Sigmoid colon (tissue), 7 donors: Measurements from ENCODE around the gene PLGRKT. TPM values are rescaled to one million over a fixed set of nuclear protein-coding genes. Genes with fewer than 3 reads are reported as not detected.
"Not testable (repeated sequence)": the region's sequence is repeated elsewhere in the genome, so short reads cannot be mapped to it uniquely, and the experiment has no call there.

Experiments used
- DNase-seq: peaks from one replicate; pipeline ENCODE4 v3.0.0-alpha.2; 2019
- H3K27ac ChIP-seq, 4 donors: fragments of 200-600 bp; sonication (generic); one replicate each; pipeline ENCODE4 v1.5.1; 2016 to 2019; ENCODE audit warnings: mild to moderate bottlenecking in 1 of 4
- H3K27me3 ChIP-seq, 3 donors: fragments of 200-600 bp; sonication (generic); one replicate each; pipeline ENCODE4 v1.5.1; 2019; ENCODE audit warnings: mild to moderate bottlenecking in 1 of 3
- H3K36me3 ChIP-seq, 4 donors: fragments of 200-600 bp; sonication (generic); one replicate each; pipeline ENCODE4 v1.5.1; 2016 to 2019
- H3K4me1 ChIP-seq, 4 donors: fragments of 200-600 bp; sonication (generic); one replicate each; pipeline ENCODE4 v1.5.1; 2017 to 2019
- H3K4me3 ChIP-seq, 4 donors: fragments of 200-600 bp; sonication (generic); one replicate each; pipeline ENCODE4 v1.5.1; 2017 to 2019; ENCODE audit warnings: mild to moderate bottlenecking in 2 of 4, moderate library complexity in 1 of 4
- H3K9me3 ChIP-seq, 4 donors: fragments of 200-600 bp in 3 of 4; sonication (generic) in 3 of 4; one replicate each; pipeline versions ENCODE4 v1.5.1 to v1.6.1; 2013 to 2019
- CTCF ChIP-seq, 4 experiments: fragments of 450-650 bp in 3 of 4; fragments of 200-600 bp in 1 of 4; IDR thresholded peaks; one replicate each; pipeline ENCODE4 v1.5.1; 2016 to 2019; ENCODE audit warnings: antibody characterized with exemption in 4 of 4, mild to moderate bottlenecking in 3 of 4, moderate library complexity in 2 of 4
- EP300 ChIP-seq, 4 donors: sonication (generic); formaldehyde crosslinking; IDR thresholded peaks; one replicate each; pipeline ENCODE4 v1.6.1; 2017; ENCODE audit warnings: antibody characterized with exemption in 4 of 4
- POLR2A ChIP-seq, 2 donors: fragments of 450-650 bp; IDR thresholded peaks; one replicate each; pipeline ENCODE4 v1.6.1; 2016; ENCODE audit warnings: antibody characterized with exemption in 2 of 2, mild to moderate bottlenecking in 2 of 2, moderate library complexity in 2 of 2
- POLR2AphosphoS5 ChIP-seq, 4 donors: sonication (generic); formaldehyde crosslinking; IDR thresholded peaks; one replicate each; pipeline ENCODE4 v1.6.1; 2017; ENCODE audit warnings: antibody characterized with exemption in 4 of 4
- WGBS, 2 donors: extraction: QIAGEN DNeasy Blood & Tissue Kit; methylation state at CpG; one replicate each; pipeline ENCODE4 v1.1.7; 2013; 5-methylcytosine and 5-hydroxymethylcytosine counted together
- intact Hi-C: fragments of 100-400 bp; cut with DNase I; formaldehyde crosslinking; loops from one replicate; pipeline ENCODE4 v1.15.1; 2023
- polyA plus RNA-seq, 3 donors: library from polyadenylated mRNA; stranded (reverse); fragments of 200-250 nt; gene quantifications; one replicate each; pipeline ENCODE4 v1.2.3, GENCODE V29; 2013
- total RNA-seq, 4 donors: library from RNA; depleted of rRNA; stranded (reverse); fragments of >200 nt; gene quantifications; one replicate each; pipeline ENCODE4 v1.1.0, GENCODE V29; 2016
- donor health status: healthy with polysubstance abuse.
- donor health status: Bipolar disorder and iron deficiency.
- donor health status: healthy.

Gene PLGRKT
- total and polyA plus RNA-seq, 7 donors: 14.1 to 94.6 (median 25.0) TPM

- WGBS, 2 donors: 78 to 83% methylated on average over 3 of the region's 3 CpGs
Observed at GRCh38 chr9:5416953-5417352, 20.8 kb downstream of the PLGRKT start.

GRCh38 chr9:5408596-5408995 is 29.1 kb downstream of the PLGRKT start:
- no peak for DNase-seq
- Histone ChIP-seq H3K4me3 (no peak overlapping the region), H3K9me3 (peaks cover 3 to 14% (median 8%) of the 10 kb centered on the region in 4 donors), H3K27me3 (no peaks in the 10 kb centered on the region), H3K27ac (no peak overlapping the region), H3K4me1 (no peaks in the 10 kb centered on the region), H3K36me3 (peaks cover 0 to 6% (median 0%) of the 10 kb centered on the region in 4 donors)
- 99 to 100% methylated on average over 1 of the region's 1 CpG for WGBS, 2 donors
- TF ChIP-seq POLR2AphosphoS5 (IDR thresholded peaks at IDR 0.05) (no peak), POLR2A (IDR thresholded peaks at IDR 0.05) (no peak), EP300 (IDR thresholded peaks at IDR 0.05) (no peak), CTCF (IDR thresholded peaks at IDR 0.05) (no peak)
- intact Hi-C loops: no loop called here

More at GRCh38 chr9:5416953-5417352, 20.8 kb downstream of the PLGRKT start:
- H3K27ac ChIP-seq: no peak overlapping the region
- no peaks in the 10 kb centered on the region for H3K27me3 ChIP-seq
- intact Hi-C loops: no loop called here
- H3K9me3 ChIP-seq: no peaks in the 10 kb centered on the region
- no peak for DNase-seq
- H3K36me3 ChIP-seq: peaks cover 0 to 5% (median 0%) of the 10 kb centered on the region in 4 donors
- TF ChIP-seq EP300 (IDR thresholded peaks at IDR 0.05) (no peak), POLR2A (IDR thresholded peaks at IDR 0.05) (no peak), POLR2AphosphoS5 (IDR thresholded peaks at IDR 0.05) (no peak), CTCF (IDR thresholded peaks at IDR 0.05) (no peak)
- no peak overlapping the region for H3K4me3 ChIP-seq
- H3K4me1 ChIP-seq: no peaks in the 10 kb centered on the region

DNA sequence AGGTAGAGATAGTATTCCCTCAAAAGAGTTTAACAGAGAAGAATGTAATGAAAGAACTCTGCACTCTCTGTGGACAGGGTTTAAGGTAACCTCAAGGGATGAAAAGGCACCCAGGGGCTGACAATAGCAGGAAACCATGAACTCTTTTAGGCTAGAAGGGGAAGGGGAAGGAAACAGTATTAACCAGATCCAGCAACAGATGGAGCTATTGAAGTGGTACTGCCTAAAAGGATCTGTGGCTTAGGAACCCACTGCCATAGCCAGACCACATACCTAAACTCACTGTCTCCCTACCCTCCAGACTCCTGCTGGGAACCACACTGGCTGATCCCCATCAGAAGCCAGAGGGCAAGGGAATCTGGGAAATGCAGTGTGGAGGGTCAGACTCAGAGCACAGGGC is 35.5 kb downstream of the PLGRKT start:
- Histone ChIP-seq H3K27me3 (no peaks in the 10 kb centered on the region), H3K9me3 (peaks cover 0 to 5% (median 0%) of the 10 kb centered on the region in 4 donors), H3K36me3 (no peaks in the 10 kb centered on the region), H3K4me3 (no peak overlapping the region), H3K4me1 (no peaks in the 10 kb centered on the region), H3K27ac (no peak overlapping the region)
- no peak for DNase-seq
- TF ChIP-seq POLR2A (IDR thresholded peaks at IDR 0.05) (no peak), EP300 (IDR thresholded peaks at IDR 0.05) (no peak), CTCF (IDR thresholded peaks at IDR 0.05) (no peak), POLR2AphosphoS5 (IDR thresholded peaks at IDR 0.05) (no peak)
- intact Hi-C loops: no loop called here

GRCh38 chr9:5397547-5397946 is 40.2 kb downstream of the PLGRKT start:
- H3K36me3 ChIP-seq, H3K4me3 ChIP-seq, DNase-seq, H3K4me1 ChIP-seq, H3K9me3 ChIP-seq, intact Hi-C loops, H3K27ac ChIP-seq, H3K27me3 ChIP-seq: not testable (repeated sequence)
- WGBS, 2 donors: 93% methylated on average over 3 of the region's 3 CpGs

GRCh38 chr9:5395428-5395827 is 42.3 kb downstream of the PLGRKT start:
- DNase-seq: no peak
- intact Hi-C loops: no loop called here
- TF ChIP-seq CTCF (IDR thresholded peaks at IDR 0.05) (no peak), POLR2A (IDR thresholded peaks at IDR 0.05) (no peak), POLR2AphosphoS5 (IDR thresholded peaks at IDR 0.05) (no peak), EP300 (IDR thresholded peaks at IDR 0.05) (no peak)

DNA sequence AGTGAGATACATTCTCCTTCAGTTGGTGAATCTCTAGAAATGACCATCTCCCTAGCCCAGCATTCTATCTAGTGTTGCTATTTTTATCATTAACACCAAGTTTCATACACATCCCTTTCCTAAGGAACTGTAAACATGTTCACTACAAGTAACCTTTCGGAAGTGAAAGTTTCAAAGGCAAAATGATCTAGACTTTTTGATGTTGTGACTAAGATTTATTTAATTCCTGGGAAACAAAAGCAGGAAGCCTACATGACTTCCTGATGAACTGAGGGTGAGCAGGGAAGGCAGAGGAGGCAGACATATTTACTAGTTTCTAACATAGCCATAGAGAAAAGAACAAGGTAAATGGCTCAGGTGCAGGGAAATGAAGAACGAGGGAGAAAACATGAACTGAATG is 43.7 kb downstream of the PLGRKT start:
- WGBS, 2 donors: 49 to 88% methylated on average over 2 of the region's 2 CpGs
- H3K9me3 ChIP-seq, H3K27ac ChIP-seq, H3K4me3 ChIP-seq, H3K27me3 ChIP-seq, DNase-seq, intact Hi-C loops, H3K4me1 ChIP-seq, H3K36me3 ChIP-seq: not testable (repeated sequence)

More at GRCh38 chr9:5395428-5395827, 42.3 kb downstream of the PLGRKT start:
- H3K9me3 ChIP-seq: no peaks in the 10 kb centered on the region
- no peaks in the 10 kb centered on the region for H3K36me3 ChIP-seq
- no peaks in the 10 kb centered on the region for H3K4me1 ChIP-seq
- no peak overlapping the region for H3K27ac ChIP-seq
- no peak overlapping the region for H3K4me3 ChIP-seq
- no peaks in the 10 kb centered on the region for H3K27me3 ChIP-seq
